ENCODE results near the gene CDKN1A. TPM values are rescaled to one million over a fixed set of nuclear protein-coding genes. Genes with fewer than 3 reads are reported as not detected.
A peak's percentile ranks its signal among the peaks of the same experiment; 100 is the strongest.

CDKN1A gene
- 10 to 100 TPM; 12.6 to 13.0 TPM for total RNA-seq

DNA sequence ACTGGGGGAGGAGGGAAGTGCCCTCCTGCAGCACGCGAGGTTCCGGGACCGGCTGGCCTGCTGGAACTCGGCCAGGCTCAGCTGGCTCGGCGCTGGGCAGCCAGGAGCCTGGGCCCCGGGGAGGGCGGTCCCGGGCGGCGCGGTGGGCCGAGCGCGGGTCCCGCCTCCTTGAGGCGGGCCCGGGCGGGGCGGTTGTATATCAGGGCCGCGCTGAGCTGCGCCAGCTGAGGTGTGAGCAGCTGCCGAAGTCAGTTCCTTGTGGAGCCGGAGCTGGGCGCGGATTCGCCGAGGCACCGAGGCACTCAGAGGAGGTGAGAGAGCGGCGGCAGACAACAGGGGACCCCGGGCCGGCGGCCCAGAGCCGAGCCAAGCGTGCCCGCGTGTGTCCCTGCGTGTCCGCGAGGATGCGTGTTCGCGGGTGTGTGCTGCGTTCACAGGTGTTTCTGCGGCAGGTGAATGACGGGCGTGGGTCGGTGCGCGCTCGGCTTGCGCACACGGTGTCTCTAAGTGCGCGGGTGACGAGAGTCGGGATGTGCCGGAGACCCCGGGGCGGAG, at the start of gene CDKN1A:
Gene CDKN1A, plus strand, starts transcription at position 227 of the 555 bp plus-strand sequence. CDS start 5,388 bp downstream, outside the sequence.
- H3K4me1 Mint-ChIP-seq = peaks cover 50% of the 10 kb centered on the region
- no peaks in the 10 kb centered on the region for H3K9me3 Mint-ChIP-seq

DNA sequence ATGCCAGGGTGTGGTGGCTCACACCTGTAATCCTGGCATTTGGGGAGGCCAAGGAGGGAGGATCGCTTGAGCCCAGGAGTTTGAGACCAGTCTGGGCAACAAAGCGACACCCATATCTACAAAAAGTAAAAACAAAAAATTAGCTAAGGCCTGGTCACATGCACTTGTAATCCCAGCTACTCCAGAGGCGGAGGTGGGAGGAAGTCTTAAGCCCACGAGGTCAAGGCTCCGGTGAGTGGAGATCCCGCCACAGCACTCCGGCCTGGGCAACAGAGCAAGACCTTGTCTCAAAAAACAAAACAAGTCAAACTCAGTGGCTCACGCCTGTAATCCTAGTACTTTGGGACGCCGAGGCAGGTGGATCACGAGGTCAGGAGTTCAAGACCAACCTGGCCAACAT, 48.7 kb upstream of the CDKN1A start:
- no peaks in the 10 kb centered on the region for H3K36me3 Mint-ChIP-seq
- H3K4me3 Mint-ChIP-seq = no peak overlapping the region
- H3K9me3 Mint-ChIP-seq = no peaks in the 10 kb centered on the region
- H3K4me1 Mint-ChIP-seq = peaks cover 5% of the 10 kb centered on the region
- H3K27me3 Mint-ChIP-seq = no peaks in the 10 kb centered on the region
- H3K27ac Mint-ChIP-seq = no peak overlapping the region
- DNase-seq = no peak

More for the DNA sequence above, at the start of gene CDKN1A:
- Mint-ChIP-seq H3K36me3 (peaks cover 3% of the 10 kb centered on the region), H3K4me3 (peak within 1 kb of the TSS; percentile 99), H3K27me3 (peaks cover 11% of the 10 kb centered on the region), H3K27ac (peak within 1 kb of the TSS; percentile 74)
- peak; percentile 84 for DNase-seq

DNA sequence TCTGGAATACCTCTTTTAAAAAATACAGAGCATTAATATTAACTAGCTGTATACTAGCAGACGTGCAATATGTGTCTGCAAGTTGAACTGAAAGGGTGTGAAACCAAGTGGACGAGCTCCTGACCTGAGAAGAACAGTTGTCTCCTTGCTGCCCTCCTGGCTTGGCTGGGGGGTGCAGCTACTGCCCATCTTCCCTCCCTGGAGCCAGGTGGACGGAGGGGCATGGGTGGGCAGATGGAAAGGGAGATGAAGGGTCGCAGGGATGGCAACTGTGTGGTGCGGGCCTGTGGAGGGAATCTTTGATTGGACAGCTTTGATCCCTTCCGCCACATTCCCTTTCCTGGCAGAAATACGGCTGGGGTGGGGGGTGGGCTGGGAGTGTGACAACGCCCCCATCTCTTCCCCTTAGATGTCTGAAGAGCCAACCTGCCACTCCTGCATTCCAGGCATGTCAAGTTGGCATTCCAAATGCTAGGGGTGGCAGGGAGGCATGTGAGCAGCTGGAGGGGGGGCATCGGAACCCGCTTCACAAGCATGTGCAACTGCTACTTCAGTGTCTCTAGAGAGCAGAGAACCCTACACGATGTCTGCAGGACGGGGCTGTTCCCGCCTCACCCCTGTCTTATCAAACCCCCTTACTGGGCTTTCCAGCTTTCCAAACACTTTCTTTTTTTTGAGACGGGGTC, 47.0 kb upstream of the CDKN1A start:
- H3K36me3 Mint-ChIP-seq = no peaks in the 10 kb centered on the region
- no peak overlapping the region for H3K4me3 Mint-ChIP-seq
- no peak for DNase-seq
- H3K9me3 Mint-ChIP-seq = no peaks in the 10 kb centered on the region
- peaks cover 5% of the 10 kb centered on the region for H3K4me1 Mint-ChIP-seq
- H3K27me3 Mint-ChIP-seq = no peaks in the 10 kb centered on the region
- H3K27ac Mint-ChIP-seq = no peak overlapping the region

DNA sequence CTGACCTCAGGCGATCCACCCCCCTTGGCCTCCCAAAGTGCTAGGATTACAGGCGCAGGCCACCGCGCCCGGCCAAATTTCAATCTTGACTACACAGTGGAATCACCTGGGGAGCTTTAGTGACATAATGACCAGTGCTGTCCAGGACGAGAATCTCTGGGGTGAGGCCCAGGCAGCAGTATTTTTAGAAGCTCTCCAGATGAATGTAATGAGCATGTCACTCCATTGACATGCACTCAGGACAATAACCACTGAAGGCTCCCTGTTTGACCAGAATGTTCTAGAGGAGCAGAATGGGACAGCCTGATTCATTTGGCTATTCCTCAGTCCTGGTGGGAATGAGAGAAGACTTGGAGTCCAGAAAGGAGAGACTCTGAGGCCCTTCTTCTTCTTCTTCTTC, 45.1 kb upstream of the CDKN1A start:
- no peak for DNase-seq
- H3K27ac Mint-ChIP-seq = no peak overlapping the region
- H3K4me3 Mint-ChIP-seq = no peak overlapping the region
- no peaks in the 10 kb centered on the region for H3K36me3 Mint-ChIP-seq
- H3K4me1 Mint-ChIP-seq = no peaks in the 10 kb centered on the region
- no peaks in the 10 kb centered on the region for H3K9me3 Mint-ChIP-seq
- no peaks in the 10 kb centered on the region for H3K27me3 Mint-ChIP-seq

DNA sequence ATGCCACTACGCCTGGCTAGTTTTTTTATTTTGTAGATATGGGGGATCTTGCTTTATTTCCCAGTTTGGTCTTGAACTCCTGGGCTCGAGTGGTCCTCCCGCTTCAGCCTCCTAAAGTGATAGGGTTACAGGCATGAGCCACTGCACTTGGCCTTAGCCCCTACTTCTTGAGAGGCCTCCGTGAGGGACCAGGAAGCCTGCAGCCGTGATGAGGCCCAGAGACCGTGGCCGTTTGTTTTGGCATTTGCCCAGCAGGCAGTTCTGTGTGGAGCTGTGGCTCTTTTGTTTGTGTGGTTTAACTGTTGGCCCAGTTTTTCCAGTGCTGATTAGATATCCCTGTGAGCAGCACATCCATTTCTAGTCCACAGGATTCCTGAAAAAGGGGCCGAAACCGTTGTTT, 44.6 kb upstream of the CDKN1A start:
- Mint-ChIP-seq H3K4me1 (no peaks in the 10 kb centered on the region), H3K9me3 (no peaks in the 10 kb centered on the region), H3K27ac (no peak overlapping the region), H3K36me3 (no peaks in the 10 kb centered on the region), H3K4me3 (no peak overlapping the region), H3K27me3 (no peaks in the 10 kb centered on the region)
- DNase-seq = no peak

DNA sequence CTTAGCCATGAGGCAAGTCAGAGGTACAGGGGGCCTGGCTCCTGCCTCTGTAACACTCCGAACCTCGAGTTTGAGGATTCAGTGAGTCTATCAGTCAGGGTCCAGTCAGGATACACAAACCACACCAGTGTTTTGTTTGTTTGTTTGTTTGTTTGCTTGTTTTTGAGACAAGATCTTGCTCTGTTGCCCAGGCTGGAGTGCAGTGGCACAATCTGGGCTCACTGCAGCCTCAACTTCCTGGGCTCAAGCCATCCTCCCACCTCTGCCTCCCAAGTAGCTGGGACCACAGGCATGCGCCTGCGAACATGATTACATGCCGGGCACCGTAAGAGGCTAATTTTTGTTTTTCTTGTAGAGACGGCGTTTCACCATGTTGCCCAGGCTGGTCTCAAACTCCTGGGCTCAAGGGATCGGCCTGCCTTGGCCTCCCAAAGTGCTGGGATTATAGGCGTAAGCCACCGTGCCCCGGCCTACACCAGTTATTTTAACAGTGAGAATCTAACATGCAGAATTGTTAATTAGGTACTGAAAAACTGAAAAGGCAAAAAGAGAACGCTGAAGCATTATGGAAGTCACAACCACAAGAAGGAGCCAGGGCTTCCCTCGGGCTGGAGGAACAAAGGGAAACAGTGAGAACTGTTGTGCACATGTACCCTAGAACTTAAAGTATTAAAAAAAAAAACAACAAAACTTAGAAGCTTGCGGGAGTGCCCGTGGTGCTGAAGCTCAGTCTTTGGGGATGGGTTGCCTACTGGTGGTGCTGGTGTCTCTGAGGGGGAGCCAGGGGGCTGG, 44.0 kb upstream of the CDKN1A start:
- H3K27me3 Mint-ChIP-seq = no peaks in the 10 kb centered on the region
- H3K27ac Mint-ChIP-seq = no peak overlapping the region
- H3K4me3 Mint-ChIP-seq = no peak overlapping the region
- H3K36me3 Mint-ChIP-seq = no peaks in the 10 kb centered on the region
- no peak for DNase-seq
- H3K9me3 Mint-ChIP-seq = no peaks in the 10 kb centered on the region
- H3K4me1 Mint-ChIP-seq = no peaks in the 10 kb centered on the region

DNA sequence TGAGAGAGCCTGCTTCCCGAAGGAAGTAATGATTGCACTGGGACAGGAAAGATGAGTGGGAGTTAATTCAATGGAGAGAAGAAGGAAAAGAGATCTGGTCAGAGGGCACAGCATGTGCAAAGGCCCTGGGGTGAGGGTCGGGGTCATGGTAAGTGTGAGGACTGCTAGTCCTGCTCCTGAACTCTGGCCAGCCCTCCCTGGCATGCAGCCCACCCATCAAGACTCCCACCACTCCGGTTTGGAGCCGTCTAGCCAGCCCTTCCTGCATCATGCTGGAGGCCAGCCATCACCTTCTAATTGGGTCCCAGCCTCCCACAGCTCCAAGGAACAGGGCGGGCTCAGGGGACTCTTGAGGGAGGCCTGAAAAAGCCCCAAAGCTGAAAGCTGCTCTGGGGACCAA, 42.2 kb upstream of the CDKN1A start:
- DNase-seq = no peak
- H3K4me1 Mint-ChIP-seq = no peaks in the 10 kb centered on the region
- no peak overlapping the region for H3K4me3 Mint-ChIP-seq
- no peaks in the 10 kb centered on the region for H3K9me3 Mint-ChIP-seq
- H3K27ac Mint-ChIP-seq = no peak overlapping the region
- no peaks in the 10 kb centered on the region for H3K36me3 Mint-ChIP-seq
- no peaks in the 10 kb centered on the region for H3K27me3 Mint-ChIP-seq

DNA sequence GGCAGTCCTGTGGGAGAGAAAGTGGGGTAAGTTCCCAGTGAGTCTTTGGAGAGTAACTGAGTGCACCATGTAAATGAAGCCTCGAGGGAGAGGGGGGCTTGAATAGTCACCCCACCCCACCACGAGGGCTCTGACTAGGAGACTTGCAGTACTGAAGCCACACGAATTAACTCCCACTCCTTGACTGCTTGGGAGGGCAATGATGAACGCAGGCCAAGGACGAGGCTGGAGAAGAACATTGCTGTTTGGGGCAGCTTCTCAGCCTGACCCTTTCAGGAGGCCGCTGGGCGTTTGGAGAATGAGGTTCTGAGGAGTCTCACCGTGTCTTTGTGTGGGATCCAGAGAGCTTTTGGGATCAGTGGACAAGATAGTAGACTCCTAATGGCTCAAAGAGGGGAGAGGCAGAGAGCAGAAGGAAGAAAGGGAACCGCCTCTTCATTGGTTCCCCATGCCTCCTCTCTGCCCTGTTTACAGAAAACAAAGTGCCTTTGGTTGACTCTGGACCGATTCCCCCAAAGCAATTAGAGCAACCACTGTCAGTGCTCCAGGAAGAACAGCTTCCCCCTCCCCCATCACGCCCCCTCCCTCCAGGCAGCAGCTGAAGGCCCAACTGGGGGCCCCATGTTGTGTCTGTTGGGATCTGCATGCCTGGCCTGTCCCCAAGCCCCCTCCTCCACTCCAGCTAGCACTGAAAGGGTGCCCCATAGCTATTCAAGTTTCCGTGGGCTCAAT, 41.7 kb upstream of the CDKN1A start:
- no peak for DNase-seq
- no peaks in the 10 kb centered on the region for H3K4me1 Mint-ChIP-seq
- H3K27ac Mint-ChIP-seq = no peak overlapping the region
- H3K36me3 Mint-ChIP-seq = no peaks in the 10 kb centered on the region
- H3K27me3 Mint-ChIP-seq = no peaks in the 10 kb centered on the region
- H3K4me3 Mint-ChIP-seq = no peak overlapping the region
- H3K9me3 Mint-ChIP-seq = no peaks in the 10 kb centered on the region

DNA sequence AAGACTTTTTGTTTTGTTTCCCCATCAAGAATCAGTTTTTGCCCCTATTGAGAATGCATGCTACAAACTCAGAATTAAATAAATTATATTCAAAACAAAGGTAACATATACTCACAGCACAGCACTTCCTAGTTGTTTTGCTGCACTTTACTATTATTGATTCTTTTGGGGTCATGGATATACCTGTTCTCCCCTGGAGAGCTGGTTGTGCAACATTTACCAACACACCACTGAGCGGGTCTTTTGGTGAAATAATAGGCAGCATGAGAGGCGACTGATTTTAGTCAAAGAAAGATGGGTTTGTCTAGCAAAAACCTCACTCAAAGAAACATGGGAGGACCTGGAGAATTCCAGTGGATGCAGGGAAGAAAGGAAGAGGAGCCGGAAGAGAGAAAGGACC, 39.9 kb upstream of the CDKN1A start:
- no peak overlapping the region for H3K27ac Mint-ChIP-seq
- H3K27me3 Mint-ChIP-seq = no peaks in the 10 kb centered on the region
- no peaks in the 10 kb centered on the region for H3K4me1 Mint-ChIP-seq
- H3K9me3 Mint-ChIP-seq = no peaks in the 10 kb centered on the region
- DNase-seq = no peak
- no peak overlapping the region for H3K4me3 Mint-ChIP-seq
- no peaks in the 10 kb centered on the region for H3K36me3 Mint-ChIP-seq

DNA sequence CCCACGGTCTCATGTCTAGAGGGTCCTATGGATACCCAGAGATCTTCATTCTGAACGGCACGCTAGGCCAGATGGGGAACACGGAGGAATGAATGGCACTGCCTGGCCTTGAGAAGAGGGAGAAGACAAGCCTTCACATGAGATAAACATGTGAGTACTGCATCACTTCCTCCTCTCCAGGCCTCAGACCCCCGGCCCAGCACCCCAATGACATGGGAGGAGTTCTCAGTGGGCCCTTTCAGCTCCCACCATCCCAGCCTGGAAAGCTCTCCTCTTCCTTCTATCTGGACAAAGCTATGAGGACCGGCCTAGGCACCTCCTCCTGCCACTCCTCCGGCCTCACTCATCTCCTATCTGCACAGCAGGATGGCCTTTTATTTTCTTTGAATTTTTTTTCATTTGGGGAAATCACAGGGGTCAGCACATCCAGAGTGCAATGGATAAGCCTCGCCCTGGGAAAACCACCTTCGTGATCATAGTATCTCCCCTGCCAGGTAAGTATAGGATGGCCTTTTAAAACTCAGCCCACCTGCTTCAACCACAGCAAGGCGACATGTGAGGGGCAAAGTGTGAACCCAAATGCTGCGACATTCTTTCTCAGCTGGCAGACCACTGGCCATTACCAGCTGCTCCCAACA, 39.2 kb upstream of the CDKN1A start:
- Mint-ChIP-seq H3K4me1 (no peaks in the 10 kb centered on the region), H3K27ac (no peak overlapping the region), H3K36me3 (no peaks in the 10 kb centered on the region), H3K9me3 (no peaks in the 10 kb centered on the region), H3K27me3 (no peaks in the 10 kb centered on the region), H3K4me3 (no peak overlapping the region)
- DNase-seq = no peak

DNA sequence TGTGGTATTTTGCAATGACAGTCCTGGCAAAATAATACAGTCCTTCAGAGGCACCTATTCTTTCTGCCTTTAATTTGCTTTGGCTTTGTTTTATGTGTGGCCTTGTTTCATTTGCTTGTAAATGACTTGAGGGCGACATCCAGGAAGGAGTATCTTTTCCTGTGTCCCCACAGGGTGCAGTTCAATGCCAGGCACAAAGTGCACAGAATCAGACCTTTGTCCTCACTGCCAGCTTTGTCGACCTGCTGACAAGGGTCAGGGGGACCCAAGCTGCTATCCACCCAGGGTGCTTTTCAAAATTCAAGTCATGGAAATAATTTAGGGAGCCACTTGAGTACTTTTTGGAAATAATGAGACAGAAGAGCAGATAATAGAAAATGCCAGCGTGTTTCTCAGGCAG, 37.0 kb upstream of the CDKN1A start:
- H3K9me3 Mint-ChIP-seq = no peaks in the 10 kb centered on the region
- H3K27me3 Mint-ChIP-seq = no peaks in the 10 kb centered on the region
- H3K27ac Mint-ChIP-seq = no peak overlapping the region
- DNase-seq = no peak
- H3K4me1 Mint-ChIP-seq = no peaks in the 10 kb centered on the region
- no peak overlapping the region for H3K4me3 Mint-ChIP-seq
- no peaks in the 10 kb centered on the region for H3K36me3 Mint-ChIP-seq

DNA sequence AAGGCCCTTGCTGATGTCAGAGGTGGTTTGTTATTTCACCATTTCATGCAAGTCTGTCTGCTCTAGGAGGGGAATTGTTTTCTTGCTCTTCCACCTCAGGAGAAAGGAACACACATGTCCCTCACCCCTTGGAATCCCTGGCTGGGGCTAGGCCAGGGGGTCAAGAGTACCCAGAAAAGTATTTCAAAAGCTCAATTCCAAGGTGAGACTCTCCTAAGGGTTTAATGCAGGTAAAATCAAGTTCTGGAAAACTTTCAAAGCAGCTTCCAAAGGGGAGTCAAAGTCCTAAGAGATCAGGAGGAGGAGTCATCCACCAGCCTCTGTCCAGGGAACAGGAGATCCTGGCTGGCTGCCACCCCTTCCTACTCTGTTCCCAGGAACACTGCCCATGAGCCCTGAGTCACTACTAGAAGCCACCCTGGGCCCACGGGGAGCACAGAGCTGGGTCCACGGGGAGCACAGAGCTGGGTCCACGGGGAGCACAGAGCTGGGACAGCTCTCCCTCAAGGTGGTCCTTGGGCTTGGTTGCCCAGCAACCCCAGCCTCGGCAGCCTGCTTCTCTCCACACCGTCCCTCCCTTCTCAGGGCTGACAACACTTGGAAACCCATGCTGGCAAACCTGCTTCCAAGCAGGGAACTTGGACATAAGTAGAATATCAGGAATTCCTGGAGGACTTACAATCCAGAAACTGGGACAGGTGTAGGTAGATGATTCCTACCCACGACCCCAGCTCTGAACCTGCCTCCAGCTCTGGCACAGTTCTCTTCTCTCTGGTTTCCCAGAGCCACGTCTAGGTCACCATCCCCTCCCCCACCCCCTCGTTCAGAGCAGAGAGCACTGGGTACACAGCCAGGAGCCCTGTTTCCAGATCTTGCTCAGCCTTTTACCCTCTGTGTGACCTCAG, 35.3 kb upstream of the CDKN1A start:
- no peaks in the 10 kb centered on the region for H3K36me3 Mint-ChIP-seq
- H3K4me1 Mint-ChIP-seq = no peaks in the 10 kb centered on the region
- no peak overlapping the region for H3K4me3 Mint-ChIP-seq
- DNase-seq = no peak
- H3K27me3 Mint-ChIP-seq = no peaks in the 10 kb centered on the region
- no peak overlapping the region for H3K27ac Mint-ChIP-seq
- no peaks in the 10 kb centered on the region for H3K9me3 Mint-ChIP-seq

DNA sequence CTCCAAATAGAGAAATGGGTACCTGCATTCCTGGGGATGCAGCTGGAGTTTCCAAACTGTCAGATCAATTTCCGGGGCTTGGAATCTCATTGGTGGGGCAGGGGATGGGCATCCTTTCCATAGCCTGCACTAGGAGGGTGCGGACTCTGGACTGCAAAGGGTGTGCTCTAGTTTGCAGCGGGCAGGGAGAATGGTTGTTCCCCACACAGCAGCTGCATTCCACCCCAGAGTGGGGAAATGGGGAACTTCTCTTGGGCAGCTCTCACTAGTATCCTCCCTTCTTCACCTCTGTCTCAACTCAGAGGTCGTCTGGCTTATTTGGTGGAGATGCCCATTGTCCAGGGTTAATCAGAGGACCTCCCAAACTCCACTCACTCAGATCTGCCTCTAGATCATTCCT, 34.5 kb upstream of the CDKN1A start:
- Mint-ChIP-seq H3K27ac (no peak overlapping the region), H3K4me1 (no peaks in the 10 kb centered on the region), H3K4me3 (no peak overlapping the region), H3K36me3 (no peaks in the 10 kb centered on the region), H3K9me3 (no peaks in the 10 kb centered on the region), H3K27me3 (no peaks in the 10 kb centered on the region)
- no peak for DNase-seq

DNA sequence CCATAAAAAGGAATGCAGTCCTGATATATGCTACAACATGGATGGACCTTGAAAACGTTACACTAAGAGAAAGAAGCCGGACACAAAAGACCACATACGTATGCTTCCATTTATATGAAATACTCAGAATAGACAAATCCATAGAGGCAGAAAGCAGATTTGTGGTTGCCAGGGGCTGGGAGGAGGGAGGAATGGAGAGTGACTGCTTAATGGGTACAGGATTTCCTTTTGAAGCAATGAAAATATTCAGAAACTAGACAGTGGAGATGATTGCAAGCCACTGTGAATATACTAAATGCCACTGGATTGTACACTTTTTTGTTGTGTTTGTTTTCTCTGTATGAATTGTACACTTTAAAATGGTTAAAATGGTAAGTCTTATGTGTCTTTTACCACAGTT, 29.4 kb upstream of the CDKN1A start:
- H3K9me3 Mint-ChIP-seq = no peaks in the 10 kb centered on the region
- no peak overlapping the region for H3K4me3 Mint-ChIP-seq

More for the DNA sequence above, 29.4 kb upstream of the CDKN1A start:
- Mint-ChIP-seq H3K4me1 (no peaks in the 10 kb centered on the region), H3K27ac (no peak overlapping the region), H3K27me3 (peaks cover 4% of the 10 kb centered on the region), H3K36me3 (no peaks in the 10 kb centered on the region)
- DNase-seq = no peak

Measured in activated naive CD8-positive, alpha-beta T cell treated with anti-CD3 and anti-CD28 coated beads for 36 hours (primary cell).